ENCODE measurements around the gene TSNAX. TPM values are rescaled to one million over a fixed set of nuclear protein-coding genes. Genes with fewer than 3 reads are reported as not detected.

The TSNAX gene
- total and polyA plus RNA-seq, 2 of the 8 experiments (the other 6 are each of a cell fraction or from before 2014, with no cell fraction given): 7.7 to 34.0 TPM

GRCh38 chr1:231611851-231612250 is 83.4 kb downstream of the TSNAX start (continued):
- no peak for TF ChIP-seq TAF7 (optimal IDR thresholded peaks at IDR 0.05; ENCODE audit: borderline replicate concordance, low read depth, low read length)
- TF ChIP-seq ATF2 (IDR thresholded peaks at IDR 0.05; ENCODE audit: low read length): no peak
- TF ChIP-seq E2F6 (IDR thresholded peaks at IDR 0.05): no peak
- no peak for TF ChIP-seq RFX5 (IDR thresholded peaks at IDR 0.05; ENCODE audit: borderline replicate concordance, low read depth, low read length)
